Neural progenitor cell (in vitro differentiated cells): ENCODE measurements around the gene BEGAIN. TPM values are rescaled to one million over a fixed set of nuclear protein-coding genes. Genes with fewer than 3 reads are reported as not detected.

Experiments used
- DNase-seq: peaks from one replicate; pipeline ENCODE4 v3.0.0-alpha.2; 2016; ENCODE audit warnings: low spot score
- H2AFZ ChIP-seq: fragments of 200-600 bp; sonication (generic); replicated peaks from 2 replicates; pipeline ENCODE4 v1.6.1; 2016; ENCODE audit warnings: antibody characterized with exemption
- H3F3A ChIP-seq: fragments of 200-600 bp; sonication (generic); 2 replicates; pipeline ENCODE4 v1.6.1; 2016; ENCODE audit warnings: antibody characterized with exemption, low read depth
- H3K27ac ChIP-seq: fragments of 200-600 bp; sonication (generic); 2 replicates; pipeline ENCODE4 v1.5.1; 2016; ENCODE audit warnings: mild to moderate bottlenecking
- H3K27me3 ChIP-seq: fragments of 200-600 bp; sonication (generic); 2 replicates; pipeline ENCODE4 v1.6.1; 2016; ENCODE audit warnings: mild to moderate bottlenecking, moderate library complexity
- H3K36me3 ChIP-seq: fragments of 200-600 bp; sonication (generic); 2 replicates; pipeline ENCODE4 v1.5.1; 2016
- H3K4me1 ChIP-seq: fragments of 200-600 bp; sonication (generic); 2 replicates; pipeline ENCODE4 v1.6.1; 2016; ENCODE audit warnings: mixed run types
- H3K4me2 ChIP-seq: fragments of 200-600 bp; sonication (generic); 2 replicates; pipeline ENCODE4 v1.6.1; 2016
- H3K4me3 ChIP-seq: fragments of 200-600 bp; sonication (generic); 2 replicates; pipeline ENCODE4 v1.5.1; 2016
- H3K79me2 ChIP-seq: fragments of 200-600 bp; sonication (generic); 2 replicates; pipeline ENCODE4 v1.6.1; 2016; ENCODE audit warnings: low read depth
- H3K9ac ChIP-seq: fragments of 200-600 bp; sonication (generic); 2 replicates; pipeline ENCODE4 v1.6.1; 2016
- H3K9me3 ChIP-seq: fragments of 200-600 bp; sonication (generic); 2 replicates; pipeline ENCODE4 v1.5.1; 2016; ENCODE audit warnings: low read depth
- H4K20me1 ChIP-seq: fragments of 200-600 bp; sonication (generic); 2 replicates; pipeline ENCODE4 v1.6.1; 2016; ENCODE audit warnings: low read depth
- H3K27ac Mint-ChIP-seq: 3 replicates; pipeline ENCODE4 v1.8.0; 2021; ENCODE audit warnings: mixed read lengths
- H3K27me3 Mint-ChIP-seq: 2 replicates; pipeline ENCODE4 v1.8.0; 2022; ENCODE audit warnings: low read depth, mild to moderate bottlenecking, inconsistent platforms, moderate library complexity, mixed read lengths; ENCODE audit not compliant: insufficient read depth
- H3K36me3 Mint-ChIP-seq: 3 replicates; pipeline ENCODE4 v1.8.0; 2021; ENCODE audit warnings: mixed read lengths
- H3K4me1 Mint-ChIP-seq: 3 replicates; pipeline ENCODE4 v1.8.0; 2021; ENCODE audit warnings: mixed read lengths
- H3K4me3 Mint-ChIP-seq: 3 replicates; pipeline ENCODE4 v1.8.0; 2021; ENCODE audit warnings: mild to moderate bottlenecking, moderate library complexity, mixed read lengths
- H3K9me3 Mint-ChIP-seq: 3 replicates; pipeline ENCODE4 v1.8.0; 2020; ENCODE audit warnings: mixed read lengths
- CTCF ChIP-seq: fragments of 200-600 bp; sonication (generic); IDR thresholded peaks from 2 replicates; pipeline ENCODE4 v1.5.1; 2017; ENCODE audit warnings: antibody characterized with exemption, mild to moderate bottlenecking
- EZH2 ChIP-seq: fragments of 200-600 bp; sonication (generic); IDR thresholded peaks from 2 replicates; pipeline ENCODE4 v1.6.1; 2017; ENCODE audit warnings: antibody characterized with exemption, mild to moderate bottlenecking, moderate library complexity
- EZH2phosphoT487 ChIP-seq: fragments of 200-600 bp; sonication (generic); IDR thresholded peaks from 2 replicates; pipeline ENCODE4 v1.6.1; 2017; ENCODE audit warnings: antibody characterized with exemption
- total RNA-seq: library from RNA; depleted of rRNA; stranded (reverse); fragments of >200 nt; gene quantifications from 2 replicates; pipeline ENCODE4 v1.2.3, GENCODE V29; 2015; ENCODE audit warnings: low replicate concordance

The BEGAIN gene
- total RNA-seq, 1 donor from 2014 or later: 4.0 TPM

GRCh38 chr14:100535287-100536120, 51.7 kb downstream of the BEGAIN start:
- DNase-seq: no peak
- H3K4me3 Mint-ChIP-seq: no peak overlapping the region
- H3K27ac ChIP-seq: no peak overlapping the region

GRCh38 chr14:100534528-100535286, 52.5 kb downstream of the BEGAIN start:
- Histone ChIP-seq H3F3A (no peaks in the 10 kb centered on the region), H3K4me1 (peaks cover 12% of the 10 kb centered on the region), H3K9ac (no peak overlapping the region), H3K27me3 (no peaks in the 10 kb centered on the region), H3K27ac (no peak overlapping the region), H3K36me3 (no peaks in the 10 kb centered on the region), H3K4me2 (peak overlapping the region; percentile 35), H3K4me3 (no peak overlapping the region), H2AFZ (no peak overlapping the region), H4K20me1 (no peaks in the 10 kb centered on the region), H3K79me2 (no peaks in the 10 kb centered on the region), H3K9me3 (no peaks in the 10 kb centered on the region)
- H3K27me3 Mint-ChIP-seq: peaks cover 11% of the 10 kb centered on the region
- no peak for TF ChIP-seq EZH2phosphoT487
- no peak for TF ChIP-seq CTCF
- no peak for TF ChIP-seq EZH2
- H3K4me3 Mint-ChIP-seq: peak overlapping the region; percentile 47
- H3K4me1 Mint-ChIP-seq: peaks cover 23% of the 10 kb centered on the region
- H3K36me3 Mint-ChIP-seq: no peaks in the 10 kb centered on the region
- no peaks in the 10 kb centered on the region for H3K9me3 Mint-ChIP-seq
- DNase-seq: peak; percentile 48
- H3K27ac Mint-ChIP-seq: peak overlapping the region; percentile 90

More at GRCh38 chr14:100535287-100536120, 51.7 kb downstream of the BEGAIN start:
- Histone ChIP-seq H3K4me3 (no peak overlapping the region), H3K9me3 (no peaks in the 10 kb centered on the region), H3F3A (no peaks in the 10 kb centered on the region), H3K9ac (no peak overlapping the region), H3K4me1 (peaks cover 12% of the 10 kb centered on the region), H3K79me2 (no peaks in the 10 kb centered on the region), H3K36me3 (no peaks in the 10 kb centered on the region), H3K27me3 (no peaks in the 10 kb centered on the region), H3K4me2 (no peak overlapping the region), H2AFZ (no peak overlapping the region), H4K20me1 (no peaks in the 10 kb centered on the region)
- H3K27me3 Mint-ChIP-seq: peaks cover 11% of the 10 kb centered on the region
- no peak for TF ChIP-seq CTCF
- TF ChIP-seq EZH2phosphoT487: no peak
- no peak for TF ChIP-seq EZH2
- peaks cover 23% of the 10 kb centered on the region for H3K4me1 Mint-ChIP-seq
- H3K36me3 Mint-ChIP-seq: no peaks in the 10 kb centered on the region
- no peak overlapping the region for H3K27ac Mint-ChIP-seq
- H3K9me3 Mint-ChIP-seq: no peaks in the 10 kb centered on the region

GRCh38 chr14:100533656-100534485, 53.3 kb downstream of the BEGAIN start:
- no peak overlapping the region for H3K4me3 ChIP-seq
- H3K9me3 ChIP-seq: no peaks in the 10 kb centered on the region
- H3K4me1 ChIP-seq: peaks cover 12% of the 10 kb centered on the region
- H3K9ac ChIP-seq: no peak overlapping the region
- H3K4me2 ChIP-seq: peak overlapping the region; percentile 35
- H3K27me3 ChIP-seq: no peaks in the 10 kb centered on the region
- H3K27ac ChIP-seq: no peak overlapping the region
- H3F3A ChIP-seq: no peaks in the 10 kb centered on the region
- H3K79me2 ChIP-seq: no peaks in the 10 kb centered on the region
- H2AFZ ChIP-seq: no peak overlapping the region
- H3K27me3 Mint-ChIP-seq: peaks cover 11% of the 10 kb centered on the region
- peak overlapping the region; percentile 90 for H3K27ac Mint-ChIP-seq
- peaks cover 23% of the 10 kb centered on the region for H3K4me1 Mint-ChIP-seq
- no peaks in the 10 kb centered on the region for H3K36me3 Mint-ChIP-seq
- no peaks in the 10 kb centered on the region for H4K20me1 ChIP-seq
- no peaks in the 10 kb centered on the region for H3K9me3 Mint-ChIP-seq
- no peaks in the 10 kb centered on the region for H3K36me3 ChIP-seq
- TF ChIP-seq EZH2phosphoT487 (no peak), CTCF (no peak), EZH2 (no peak)
- DNase-seq: no peak
- no peak overlapping the region for H3K4me3 Mint-ChIP-seq
